GM19351 (cell line): Measurements from ENCODE around the gene YAF2.

Source experiments
- ATAC-seq: cut with Tn5 transposase; IDR thresholded peaks from one replicate; pipeline ENCODE4 v1.9.1; 2021; ENCODE audit warnings: mild to moderate bottlenecking, moderate library complexity; ENCODE audit not compliant: unreplicated experiment

Gene YAF2, protein sequence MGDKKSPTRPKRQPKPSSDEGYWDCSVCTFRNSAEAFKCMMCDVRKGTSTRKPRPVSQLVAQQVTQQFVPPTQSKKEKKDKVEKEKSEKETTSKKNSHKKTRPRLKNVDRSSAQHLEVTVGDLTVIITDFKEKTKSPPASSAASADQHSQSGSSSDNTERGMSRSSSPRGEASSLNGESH

DNA sequence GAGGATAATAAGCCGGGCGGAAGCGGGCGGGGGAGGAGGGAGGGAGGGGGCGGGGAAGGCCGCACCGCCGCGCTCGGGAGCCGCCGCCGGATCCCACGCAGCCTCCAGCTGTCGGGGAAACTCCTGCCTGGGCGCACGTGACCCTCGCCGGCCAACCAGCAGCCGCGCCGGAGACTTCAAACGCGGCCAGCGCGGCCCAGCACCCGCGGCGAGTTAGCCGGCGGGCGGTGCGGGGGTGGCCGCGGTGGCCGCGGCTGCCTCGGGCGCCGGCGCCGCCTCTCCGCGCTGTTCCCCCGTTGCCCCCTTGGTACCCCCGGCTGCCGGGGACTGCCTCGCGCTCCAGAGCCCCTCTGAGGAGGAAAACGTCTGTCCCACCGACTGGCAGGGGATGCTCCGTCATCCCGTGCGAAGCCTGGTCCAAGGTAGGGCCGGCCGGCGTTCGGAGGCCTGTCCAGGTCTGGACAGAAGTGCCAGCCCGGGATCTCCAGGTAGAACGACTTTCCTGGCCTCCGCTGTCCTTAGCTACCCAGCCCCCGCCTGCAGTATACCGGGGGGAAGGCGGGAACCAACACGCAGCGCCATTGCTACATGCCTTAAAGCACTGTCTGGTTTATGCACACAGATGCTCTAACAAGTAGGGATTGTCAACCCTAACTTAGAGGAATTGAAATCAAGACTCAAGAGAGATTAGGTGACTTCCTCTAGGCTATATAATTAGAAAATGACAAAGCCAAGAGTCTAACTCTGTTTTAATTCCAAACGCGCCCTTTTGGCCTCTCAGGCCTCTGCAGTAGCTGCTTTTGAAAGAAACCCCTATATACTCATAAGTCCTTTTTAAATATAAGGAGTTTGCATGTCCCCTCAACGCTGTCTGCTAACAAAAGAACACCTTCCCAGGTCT, at the start of gene YAF2:
YAF2 (minus strand) TSS at position 9 of the 901 bp plus-strand sequence. CDS start 68 bp downstream, outside the sequence.
- ATAC-seq, result peak; percentile 79

DNA sequence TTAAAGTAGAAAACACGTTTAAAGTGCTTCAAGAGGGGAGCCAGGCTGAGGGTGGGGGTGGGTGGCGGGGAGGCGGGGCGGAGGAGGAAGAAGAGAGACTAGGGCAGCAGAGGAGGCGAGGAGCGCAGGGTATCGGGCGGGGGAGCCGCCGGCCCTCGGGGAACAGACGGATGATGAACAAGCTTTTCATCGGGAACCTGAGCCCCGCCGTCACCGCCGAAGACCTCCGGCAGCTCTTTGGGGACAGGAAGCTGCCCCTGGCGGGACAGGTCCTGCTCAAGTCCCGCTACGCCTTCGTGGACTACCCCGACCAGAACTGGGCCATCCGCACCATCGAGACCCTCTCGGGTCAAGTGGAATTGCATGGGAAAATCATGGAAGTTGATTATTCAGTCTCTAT, 48.7 kb upstream of the YAF2 start:
- ATAC-seq, result no peak

DNA sequence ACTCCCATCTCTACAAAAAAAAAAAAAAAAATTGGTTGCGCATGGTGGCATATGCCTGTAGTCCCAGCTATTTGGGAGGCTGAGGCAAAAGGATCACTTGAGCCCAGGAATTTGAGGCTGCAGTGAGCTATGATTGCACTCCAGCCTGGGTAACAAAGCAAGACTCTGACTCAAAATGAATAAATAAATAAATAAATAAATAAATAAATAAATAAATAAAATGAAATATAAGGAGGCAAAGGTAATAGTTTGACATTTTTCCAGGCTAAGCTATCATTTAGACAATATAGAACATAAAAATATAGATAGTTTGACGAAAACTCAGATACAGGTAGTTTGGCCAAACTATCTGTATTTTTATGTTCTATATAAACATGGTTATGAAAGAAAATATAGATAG, 47.4 kb upstream of the YAF2 start:
- ATAC-seq, result no peak

DNA sequence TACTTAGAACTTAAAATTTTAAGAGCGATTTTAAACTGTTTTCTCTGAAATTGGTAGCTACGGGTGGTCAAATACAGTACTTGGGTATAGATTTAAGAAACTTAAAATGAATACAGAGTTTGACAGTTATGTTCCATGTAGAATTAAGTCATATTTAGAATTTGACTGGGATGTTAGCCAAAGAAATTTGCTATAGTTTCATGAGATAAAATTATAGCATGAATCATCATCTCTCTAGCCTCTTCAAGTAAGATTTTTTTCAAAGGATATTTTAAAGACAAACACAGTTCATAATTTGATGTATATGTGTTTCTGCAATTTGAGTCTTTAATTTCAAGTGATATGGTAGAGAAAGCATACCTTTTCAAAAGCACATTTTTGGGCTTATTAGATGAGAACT, 46.8 kb upstream of the YAF2 start:
- no peak for ATAC-seq

DNA sequence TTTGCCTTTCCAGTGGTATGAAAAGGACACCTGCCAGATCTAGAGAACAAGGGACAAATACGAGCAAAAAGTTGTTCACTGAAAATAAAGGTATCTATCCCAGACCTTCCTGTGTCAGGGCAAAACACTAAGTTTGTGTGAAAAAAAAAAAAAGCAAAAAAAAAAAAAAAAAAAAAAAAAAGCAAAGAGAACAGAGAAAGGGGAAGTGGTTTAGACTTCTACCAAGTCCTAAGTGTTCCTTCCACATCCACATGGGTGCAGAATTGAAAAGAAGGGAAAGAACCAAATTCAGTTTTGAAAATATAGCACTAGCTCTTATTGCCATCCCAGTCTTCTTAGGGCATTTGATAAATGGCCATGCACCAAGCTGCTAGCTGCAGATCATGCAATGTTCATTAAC, 46.1 kb upstream of the YAF2 start:
- ATAC-seq, result peak; percentile 66

DNA sequence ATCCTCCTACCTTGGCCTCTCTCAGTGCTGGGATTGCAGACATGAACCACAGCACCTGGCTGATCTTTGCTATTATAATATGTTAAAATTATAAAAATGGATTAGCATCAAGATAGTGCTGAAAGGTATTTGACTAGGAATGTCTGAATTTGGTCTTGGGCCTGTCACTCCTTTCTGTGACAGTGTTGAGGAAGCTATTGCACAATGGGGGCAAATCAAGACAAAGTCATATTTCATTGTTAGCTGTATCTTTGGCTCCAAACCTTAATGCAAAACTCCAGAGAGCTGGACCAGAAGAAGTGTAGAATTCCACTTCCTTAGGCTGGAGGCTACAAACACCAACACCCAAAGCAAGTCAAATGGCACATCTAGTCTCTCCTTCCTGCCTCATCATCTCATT, 45.7 kb upstream of the YAF2 start:
- ATAC-seq, result peak; percentile 35

DNA sequence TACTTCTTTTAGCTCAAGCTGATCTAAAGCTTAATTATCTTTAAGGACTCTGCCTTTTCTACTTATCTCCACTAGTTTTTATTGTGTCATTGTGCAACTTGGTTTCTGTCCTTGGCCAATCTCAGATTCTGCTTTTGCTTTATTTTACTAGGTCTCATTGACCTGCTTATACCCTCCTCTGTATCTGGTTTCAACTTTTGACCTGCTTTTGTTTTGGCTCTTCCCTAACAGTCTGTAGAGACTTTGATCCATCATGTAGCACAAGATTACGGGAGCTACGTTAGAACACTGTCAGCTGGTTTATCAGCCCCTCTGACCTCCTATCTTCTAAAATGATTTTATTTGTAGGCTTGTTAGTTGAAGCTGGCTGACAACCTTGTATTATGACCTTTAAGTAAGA, 44.2 kb upstream of the YAF2 start:
- no peak for ATAC-seq

DNA sequence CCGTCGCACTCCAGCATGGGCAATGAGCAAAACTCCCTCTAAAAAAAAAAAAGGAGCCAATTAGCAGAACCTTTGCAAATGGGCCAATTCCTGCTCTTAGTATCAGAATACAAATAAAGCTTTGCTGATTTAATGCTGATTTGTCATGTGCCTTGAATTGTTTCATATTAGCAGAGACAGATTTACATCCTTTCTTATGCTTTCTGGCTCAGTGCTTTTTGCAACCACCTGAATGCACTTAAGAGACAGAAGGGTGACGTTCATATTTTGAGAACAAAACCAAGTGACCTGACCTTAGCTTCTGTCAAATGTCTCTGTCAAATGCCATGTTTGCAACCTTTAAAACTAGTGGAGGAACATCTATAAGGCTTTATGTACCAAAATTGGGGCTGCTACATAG, 43.8 kb upstream of the YAF2 start:
- no peak for ATAC-seq

DNA sequence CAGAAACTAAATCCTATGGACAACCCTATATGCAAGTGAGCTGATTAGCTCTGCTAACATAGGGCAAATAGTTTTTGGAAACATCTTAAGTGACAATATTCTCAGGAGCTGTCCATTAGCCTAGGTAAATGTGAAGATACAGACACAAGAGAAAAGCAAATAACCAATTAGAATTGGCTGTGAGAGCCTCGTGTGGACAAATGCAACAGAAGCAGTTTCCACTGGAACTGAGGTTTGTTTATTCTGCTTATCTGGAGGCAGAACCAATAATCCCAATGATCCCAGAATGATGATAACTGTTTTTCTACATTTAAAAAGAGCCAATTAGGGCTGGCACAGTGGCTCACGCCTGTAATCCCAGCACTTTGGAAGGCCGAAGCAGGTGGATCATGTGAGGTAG, 43.2 kb upstream of the YAF2 start:
- ATAC-seq, result no peak

DNA sequence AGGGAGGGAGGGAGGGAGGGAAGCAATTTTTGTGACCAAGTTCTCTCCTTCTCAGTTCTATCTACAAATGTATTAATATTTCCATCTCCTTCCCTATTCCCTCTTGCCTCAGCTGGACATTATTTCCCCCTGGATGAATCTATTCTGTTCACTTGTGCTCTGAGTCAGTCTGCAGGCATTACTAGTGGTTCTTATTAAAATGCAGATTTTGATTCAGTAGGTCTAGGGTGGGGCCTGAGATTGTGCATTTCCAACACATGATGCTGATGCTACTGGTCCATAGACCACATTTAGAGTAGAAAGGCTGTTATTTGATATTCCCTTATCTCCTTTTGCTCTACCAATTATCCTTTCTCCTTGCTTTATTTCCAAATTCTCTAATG, 40.1 kb upstream of the YAF2 start:
- ATAC-seq, result no peak

DNA sequence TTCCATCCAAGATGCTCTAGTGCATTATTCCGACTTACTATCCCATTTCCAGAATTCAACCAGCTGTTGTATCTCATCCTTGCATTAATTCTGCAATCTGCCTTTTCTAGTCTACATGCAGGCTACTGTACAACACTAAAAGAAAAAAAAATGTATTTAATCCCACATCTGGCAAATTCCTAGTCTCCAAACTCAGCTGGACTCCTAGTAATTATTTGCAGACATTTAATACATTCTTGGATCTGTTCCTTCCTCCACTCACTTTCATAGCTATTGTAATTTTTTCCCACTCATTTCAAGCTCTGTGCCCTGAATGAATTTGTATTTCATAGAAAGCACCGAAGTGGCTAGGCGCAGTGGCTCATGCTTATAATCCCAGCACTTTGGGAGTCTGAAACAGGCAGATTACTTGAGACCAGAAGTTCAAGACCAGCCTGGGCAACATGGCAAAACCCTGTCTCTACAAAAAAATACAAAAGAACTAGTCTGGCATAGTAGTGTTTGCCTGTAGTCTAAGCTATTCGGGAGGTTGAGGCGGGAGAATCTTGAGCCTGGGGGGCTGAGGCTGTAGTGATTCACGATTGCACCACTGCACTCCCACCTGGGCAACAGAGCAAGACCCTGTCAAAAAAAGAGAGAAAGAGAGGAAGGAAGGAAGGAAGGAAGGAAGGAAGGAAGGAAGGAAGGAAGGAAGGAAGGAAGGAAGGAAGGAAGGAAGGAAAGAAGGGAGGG, 39.5 kb upstream of the YAF2 start:
- no peak for ATAC-seq

DNA sequence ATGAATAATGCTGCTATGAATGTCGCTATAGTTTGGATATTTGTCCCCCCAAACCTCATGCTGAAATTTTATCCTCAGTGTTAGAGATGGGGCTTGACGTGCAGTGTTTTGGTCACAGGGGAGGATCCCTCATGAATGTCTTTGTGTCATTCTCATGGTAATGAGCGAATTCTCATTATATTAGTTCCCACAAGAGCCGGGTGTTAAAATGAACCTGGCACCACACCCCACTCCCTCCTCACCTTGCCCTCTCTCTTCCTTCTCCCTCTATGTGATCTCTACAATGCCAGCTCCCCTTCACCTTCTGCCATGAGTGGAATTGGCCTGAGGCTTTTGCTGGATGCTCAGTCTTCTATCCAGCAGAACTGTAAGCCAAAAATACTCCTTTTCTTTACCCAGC, 37.5 kb upstream of the YAF2 start:
- no peak for ATAC-seq

DNA sequence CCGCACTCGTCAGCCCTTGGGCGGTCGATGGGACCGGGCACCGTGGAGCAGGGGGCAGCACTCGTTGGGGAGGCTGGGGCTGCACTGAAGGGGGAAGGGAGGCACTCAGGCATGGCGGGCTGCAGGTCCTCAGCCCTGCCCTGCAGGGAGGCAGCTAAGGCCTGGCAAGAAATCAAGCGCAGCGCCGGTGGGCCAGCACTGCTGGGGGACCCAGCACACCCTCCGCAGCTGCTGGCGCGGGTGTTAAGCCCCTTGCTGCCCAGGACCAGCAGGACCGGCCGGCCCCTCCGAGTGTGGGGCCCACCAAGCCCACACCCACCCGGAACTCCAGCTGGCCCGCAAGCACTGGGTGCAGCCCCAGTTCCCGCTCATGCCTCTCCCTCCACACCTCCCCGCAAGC, 35.7 kb upstream of the YAF2 start:
- no peak for ATAC-seq

DNA sequence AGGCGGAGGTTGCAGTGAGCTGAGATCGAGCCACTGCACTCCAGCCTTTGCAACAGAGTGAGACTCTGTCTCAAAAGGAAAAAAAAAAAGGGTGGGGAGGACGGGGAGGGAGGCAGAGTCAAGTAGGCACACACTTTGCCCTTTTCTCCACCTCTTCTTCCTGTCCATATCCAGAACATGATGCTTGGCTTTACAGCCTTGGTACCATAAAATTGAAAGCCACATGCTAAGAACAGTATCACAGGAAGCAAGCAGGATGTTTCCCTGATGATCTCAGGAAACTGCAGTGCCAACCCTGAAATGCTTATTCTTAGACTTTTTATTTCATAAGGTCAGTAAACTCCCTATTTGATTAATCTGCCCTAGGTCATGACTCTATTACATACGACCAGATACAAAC, 32.5 kb upstream of the YAF2 start:
- ATAC-seq, result no peak

DNA sequence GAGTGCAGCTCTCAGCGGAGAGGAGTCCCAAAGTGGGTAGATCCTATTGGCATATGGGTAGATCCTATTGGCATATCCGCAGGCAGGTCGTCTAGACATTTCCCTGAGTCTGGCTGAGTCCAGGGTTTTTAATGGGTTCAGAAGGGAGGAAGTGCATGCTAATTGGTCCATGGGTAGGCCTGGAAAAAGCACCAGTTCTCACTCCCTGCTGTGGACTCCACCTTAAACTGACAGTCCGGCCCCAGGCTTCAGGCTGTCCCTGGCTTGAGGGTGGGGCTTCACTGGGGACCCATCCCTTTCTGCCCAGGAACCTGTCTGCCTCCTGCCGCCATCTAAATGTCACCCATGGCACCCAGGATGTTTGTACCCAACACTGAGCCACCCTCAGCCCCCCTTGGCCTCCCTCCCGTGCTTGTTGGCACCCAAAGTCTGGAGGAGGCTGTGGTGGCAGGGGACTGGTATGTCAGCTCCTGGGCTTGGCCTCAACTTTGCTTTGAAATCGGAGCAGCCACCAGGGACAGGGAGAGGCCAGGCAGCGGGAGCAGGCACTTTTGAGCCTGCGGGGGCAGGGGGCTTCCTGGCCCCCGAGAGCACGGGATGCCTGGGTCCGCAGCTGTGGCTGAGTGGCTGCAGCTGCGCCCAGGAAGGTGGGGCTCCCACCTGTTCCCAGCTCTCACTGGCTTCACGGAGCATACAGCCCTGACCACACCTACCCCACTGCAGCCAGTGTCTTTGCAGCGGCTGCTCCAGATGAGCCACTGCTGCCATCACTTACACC, 29.6 kb upstream of the YAF2 start:
- ATAC-seq, result no peak

DNA sequence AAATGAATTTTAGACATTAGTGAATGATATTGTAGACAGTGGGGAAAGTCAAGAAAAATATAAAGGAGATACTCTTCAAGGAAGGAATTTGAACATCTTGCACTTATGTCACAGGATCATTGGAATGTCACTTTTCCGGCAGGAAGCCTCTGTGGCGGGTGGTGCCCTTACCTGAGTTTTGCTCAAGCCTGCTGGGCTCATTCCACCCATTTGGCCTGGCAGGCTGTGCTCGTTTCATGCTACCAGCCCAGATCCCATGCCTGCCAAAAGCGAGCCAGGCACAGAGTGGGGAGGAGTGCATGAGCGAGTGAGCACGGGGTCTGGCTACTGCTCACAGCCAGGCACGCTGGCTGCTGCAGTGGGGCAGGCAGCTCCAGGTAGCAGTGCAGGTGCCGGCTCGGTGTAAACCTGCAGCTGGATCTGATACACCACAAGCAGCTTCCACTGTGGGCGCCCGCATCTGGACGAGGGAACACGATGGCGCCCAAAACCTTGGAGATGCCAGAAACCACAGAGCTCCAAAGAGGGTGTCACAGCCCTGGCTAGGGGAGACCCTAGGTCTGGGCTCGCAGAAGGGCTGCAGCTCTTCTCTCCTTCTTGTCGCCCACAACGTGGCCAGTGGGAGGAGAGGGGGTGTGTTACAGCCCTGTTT, 28.7 kb upstream of the YAF2 start:
- ATAC-seq, result no peak

DNA sequence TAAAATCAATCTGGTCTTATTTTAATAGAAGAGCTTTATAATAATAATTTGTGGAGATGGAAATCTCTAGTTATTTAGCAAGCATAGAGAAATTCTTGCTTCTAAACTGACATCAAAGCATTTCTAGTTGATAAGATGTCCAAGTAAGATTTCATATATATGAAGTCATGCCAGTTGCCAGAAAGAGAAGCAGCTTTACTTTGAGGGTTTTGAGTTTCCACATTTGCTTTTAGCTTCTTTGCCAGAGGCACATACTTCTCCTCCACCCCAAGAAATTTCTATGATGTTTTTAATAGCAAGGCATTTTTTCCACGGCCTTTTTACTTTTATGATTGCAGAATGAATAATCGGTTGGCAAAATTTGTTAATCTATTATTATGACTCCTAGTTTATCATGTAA, 24.2 kb upstream of the YAF2 start:
- ATAC-seq, result no peak

DNA sequence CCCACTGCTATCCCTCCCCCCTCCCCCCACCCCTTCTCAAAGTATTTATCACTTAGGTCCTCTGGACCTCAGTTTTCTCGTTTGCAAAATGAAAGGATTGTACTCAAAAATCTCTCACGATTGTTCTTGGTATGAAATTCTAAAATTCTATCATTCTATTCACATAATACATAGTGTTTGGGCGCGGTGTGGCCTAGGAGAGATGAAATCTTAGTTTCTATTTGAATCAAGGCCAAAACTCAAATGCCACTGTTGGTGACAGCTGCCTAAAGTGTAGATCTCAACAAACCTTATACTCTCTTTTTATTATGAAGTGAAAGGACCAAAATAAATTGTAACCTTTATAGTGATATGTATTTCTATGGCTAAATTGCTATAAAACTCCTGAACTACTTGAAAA, 23.7 kb upstream of the YAF2 start:
- no peak for ATAC-seq

DNA sequence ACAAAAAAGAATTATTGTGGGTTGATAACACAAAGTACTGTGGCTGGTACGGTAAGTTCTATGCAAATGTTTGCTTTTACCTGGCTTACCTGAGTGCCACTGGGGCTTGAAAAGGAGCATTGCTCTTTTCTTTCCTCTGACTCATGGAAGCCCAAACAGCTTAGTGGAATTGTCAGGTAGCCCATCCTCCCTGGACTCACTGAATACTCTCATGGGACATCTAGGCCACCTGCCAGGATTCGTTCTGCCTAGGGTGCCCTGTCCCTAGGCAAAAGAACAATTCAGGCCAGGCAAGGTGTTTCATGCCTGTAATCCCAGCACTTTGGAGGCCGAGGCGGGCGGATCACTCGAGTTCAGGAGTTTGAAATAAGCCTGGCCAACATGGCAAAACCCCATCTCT, 22.5 kb upstream of the YAF2 start:
- no peak for ATAC-seq

DNA sequence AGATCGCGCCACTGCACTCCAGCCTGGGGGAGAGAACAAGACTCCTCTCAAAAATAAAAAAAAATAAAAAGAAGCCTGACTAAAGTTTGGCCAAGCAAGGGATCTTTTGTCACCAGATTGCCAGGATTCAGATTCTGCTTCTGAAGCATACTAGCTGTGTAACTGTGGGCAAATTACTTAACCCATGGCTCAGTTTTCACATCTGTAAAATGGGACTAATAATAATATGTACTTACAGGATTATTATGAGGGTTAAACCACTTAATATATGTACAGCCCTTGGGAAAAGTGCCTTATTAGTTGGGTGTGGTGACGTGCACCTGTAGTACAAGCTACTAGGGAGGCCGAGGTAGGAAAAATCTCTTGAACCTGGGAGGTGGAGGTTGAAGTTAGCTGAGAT, 21.7 kb upstream of the YAF2 start:
- ATAC-seq, result no peak

DNA sequence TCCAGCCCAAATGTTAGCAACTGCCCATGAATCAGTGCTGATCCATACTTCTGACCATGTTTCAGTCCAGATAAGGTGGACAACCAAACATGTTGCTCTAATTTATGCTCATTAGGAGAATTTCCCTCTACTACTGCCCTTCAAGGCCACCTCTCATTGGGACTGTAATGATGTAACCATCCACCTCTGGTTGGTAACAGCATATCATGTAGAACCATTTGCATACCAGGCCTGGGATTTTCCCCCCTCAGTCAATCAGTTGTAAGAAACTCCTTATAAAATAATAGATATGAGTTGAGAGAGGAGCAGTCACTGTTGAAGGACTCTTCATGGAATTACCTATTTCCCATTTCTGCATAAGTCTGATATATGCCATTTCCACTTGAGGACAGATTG, 17.8 kb upstream of the YAF2 start:
- ATAC-seq, result no peak
